ENCODE results near the gene PLA2G4B. TPM values are rescaled to one million over a fixed set of nuclear protein-coding genes. Genes with fewer than 3 reads are reported as not detected.

PLA2G4B gene
- 2.3 and 2.7 TPM in 2 replicates for total RNA-seq
- polyA plus RNA-seq: 19.2 and 19.6 TPM in 2 replicates

GRCh38 chr15:41838400-41838897 lies at the start of gene PLA2G4B:
Gene PLA2G4B, plus strand, starts transcription at chr15:41838847. Its CDS starts 67 bp downstream, at chr15:41838914.
- 87% methylated on average over 6 of the region's 6 CpGs for whole genome bisulfite sequencing (ENCODE audit: low lambda C conversion rate, missing lambda C conversion rate)
- no peaks in the 10 kb centered on the region for H3K9me2 ChIP-seq (replicated peaks; ENCODE audit: insufficient read depth)
- H3K4me2 ChIP-seq: no peak within 1 kb of the TSS
- no peaks in the 10 kb centered on the region for H3K27me3 ChIP-seq
- H3K4me1 ChIP-seq (ENCODE audit: insufficient read depth): no peaks in the 10 kb centered on the region
- H3K9me3 ChIP-seq (ENCODE audit: low read depth): no peaks in the 10 kb centered on the region
- no peaks in the 10 kb centered on the region for H3K36me3 ChIP-seq (replicated peaks; ENCODE audit: insufficient read depth, low read depth)
- no peaks in the 10 kb centered on the region for H4K20me1 ChIP-seq (ENCODE audit: insufficient read depth, poor library complexity, severe bottlenecking)
- TF ChIP-seq EZH2 (IDR thresholded peaks at IDR 0.05; ENCODE audit: borderline replicate concordance): no peak
- TF ChIP-seq, protein P1, sequence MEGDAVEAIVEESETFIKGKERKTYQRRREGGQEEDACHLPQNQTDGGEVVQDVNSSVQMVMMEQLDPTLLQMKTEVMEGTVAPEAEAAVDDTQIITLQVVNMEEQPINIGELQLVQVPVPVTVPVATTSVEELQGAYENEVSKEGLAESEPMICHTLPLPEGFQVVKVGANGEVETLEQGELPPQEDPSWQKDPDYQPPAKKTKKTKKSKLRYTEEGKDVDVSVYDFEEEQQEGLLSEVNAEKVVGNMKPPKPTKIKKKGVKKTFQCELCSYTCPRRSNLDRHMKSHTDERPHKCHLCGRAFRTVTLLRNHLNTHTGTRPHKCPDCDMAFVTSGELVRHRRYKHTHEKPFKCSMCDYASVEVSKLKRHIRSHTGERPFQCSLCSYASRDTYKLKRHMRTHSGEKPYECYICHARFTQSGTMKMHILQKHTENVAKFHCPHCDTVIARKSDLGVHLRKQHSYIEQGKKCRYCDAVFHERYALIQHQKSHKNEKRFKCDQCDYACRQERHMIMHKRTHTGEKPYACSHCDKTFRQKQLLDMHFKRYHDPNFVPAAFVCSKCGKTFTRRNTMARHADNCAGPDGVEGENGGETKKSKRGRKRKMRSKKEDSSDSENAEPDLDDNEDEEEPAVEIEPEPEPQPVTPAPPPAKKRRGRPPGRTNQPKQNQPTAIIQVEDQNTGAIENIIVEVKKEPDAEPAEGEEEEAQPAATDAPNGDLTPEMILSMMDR (IDR thresholded peaks at IDR 0.05; ENCODE audit: poor library complexity): no peak
- TF ChIP-seq EZH2phosphoT487 (IDR thresholded peaks at IDR 0.05; ENCODE audit: low read depth, severe bottlenecking, unreplicated experiment): no peak
- H3K79me2 ChIP-seq: no peaks in the 10 kb centered on the region
- H2AFZ ChIP-seq: no peak within 1 kb of the TSS
- no peak for DNase-seq (ENCODE audit: low spot score)
- H3K4me3 ChIP-seq: no peak within 1 kb of the TSS
- H3K27ac ChIP-seq: no peak within 1 kb of the TSS

DNA sequence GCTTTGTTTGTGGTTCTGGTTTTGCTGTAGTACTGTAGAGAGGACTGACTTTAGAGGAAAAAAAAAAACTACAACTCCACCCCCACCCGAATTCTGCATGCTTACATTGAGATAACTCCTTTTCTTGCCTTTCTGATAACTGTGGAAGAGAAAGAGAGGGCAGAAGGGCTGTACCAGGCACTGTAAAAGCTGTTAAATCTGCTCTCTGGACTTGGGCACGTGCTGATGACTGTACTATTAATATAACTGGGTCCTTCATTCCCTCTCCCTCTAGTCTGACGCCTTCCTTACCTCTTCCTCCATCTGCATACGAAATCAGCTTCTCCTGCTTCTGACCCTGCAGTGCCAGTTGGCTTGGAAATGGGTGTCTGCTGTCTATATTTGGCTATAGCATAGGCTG lies 49.4 kb upstream of the PLA2G4B start:
- DNase-seq (ENCODE audit: low spot score): peak; percentile 65
- no peaks in the 10 kb centered on the region for H4K20me1 ChIP-seq (ENCODE audit: insufficient read depth, poor library complexity, severe bottlenecking)
- no peaks in the 10 kb centered on the region for H3K36me3 ChIP-seq (replicated peaks; ENCODE audit: insufficient read depth, low read depth)
- H3K9me3 ChIP-seq (ENCODE audit: low read depth): no peaks in the 10 kb centered on the region
- H2AFZ ChIP-seq: no peak overlapping the region
- no peaks in the 10 kb centered on the region for H3K9me2 ChIP-seq (replicated peaks; ENCODE audit: insufficient read depth)
- 45% methylated on average over 4 of the region's 4 CpGs for WGBS (ENCODE audit: low lambda C conversion rate, missing lambda C conversion rate)
- H3K27me3 ChIP-seq: no peaks in the 10 kb centered on the region
- H3K4me1 ChIP-seq (ENCODE audit: insufficient read depth): peaks cover 57% of the 10 kb centered on the region
- peaks cover 86% of the 10 kb centered on the region for H3K79me2 ChIP-seq
- TF ChIP-seq, protein P1 (IDR thresholded peaks at IDR 0.05; ENCODE audit: poor library complexity): no peak
- TF ChIP-seq EZH2 (IDR thresholded peaks at IDR 0.05; ENCODE audit: borderline replicate concordance) (no peak), EZH2phosphoT487 (IDR thresholded peaks at IDR 0.05; ENCODE audit: low read depth, severe bottlenecking, unreplicated experiment) (no peak)
- H3K27ac ChIP-seq: peak overlapping the region; percentile 97
- peak overlapping the region; percentile 58 for H3K4me2 ChIP-seq
- no peak overlapping the region for H3K4me3 ChIP-seq

DNA sequence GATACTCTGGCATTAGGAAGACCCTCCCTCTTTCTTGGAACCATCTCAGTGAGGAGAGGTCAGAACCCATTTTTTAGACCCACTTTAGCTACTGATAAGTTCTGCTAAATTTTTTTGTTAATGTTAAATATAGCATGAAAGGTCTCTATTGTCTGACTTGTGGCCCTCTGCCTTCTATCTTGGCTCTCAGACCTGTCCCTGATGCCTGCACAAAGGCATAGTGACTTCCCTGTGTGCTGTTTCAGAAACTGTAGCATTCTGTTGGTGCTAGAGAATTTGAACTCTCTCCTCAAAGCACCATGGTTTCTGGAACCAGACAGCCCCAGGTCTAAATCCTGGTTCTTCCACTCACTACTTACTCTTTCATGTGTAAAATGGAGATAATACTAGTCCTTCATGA lies 49.0 kb upstream of the PLA2G4B start:
- Histone ChIP-seq H3K9me3 (ENCODE audit: low read depth) (no peaks in the 10 kb centered on the region), H3K9me2 (replicated peaks; ENCODE audit: insufficient read depth) (no peaks in the 10 kb centered on the region), H3K27ac (peak overlapping the region; percentile 97), H2AFZ (no peak overlapping the region), H4K20me1 (ENCODE audit: insufficient read depth, poor library complexity, severe bottlenecking) (no peaks in the 10 kb centered on the region), H3K4me1 (ENCODE audit: insufficient read depth) (peaks cover 57% of the 10 kb centered on the region), H3K4me3 (no peak overlapping the region), H3K4me2 (peak overlapping the region; percentile 58), H3K79me2 (peaks cover 87% of the 10 kb centered on the region), H3K36me3 (replicated peaks; ENCODE audit: insufficient read depth, low read depth) (no peaks in the 10 kb centered on the region), H3K27me3 (no peaks in the 10 kb centered on the region)
- DNase-seq (ENCODE audit: low spot score): no peak
- TF ChIP-seq EZH2phosphoT487 (IDR thresholded peaks at IDR 0.05; ENCODE audit: low read depth, severe bottlenecking, unreplicated experiment): no peak
- TF ChIP-seq, protein P1 (IDR thresholded peaks at IDR 0.05; ENCODE audit: poor library complexity): no peak
- no peak for TF ChIP-seq EZH2 (IDR thresholded peaks at IDR 0.05; ENCODE audit: borderline replicate concordance)
